ENCODE measurements around the gene VWC2L.
A peak's percentile ranks its signal among the peaks of the same experiment; 100 is the strongest.

The VWC2L gene

GRCh38 chr2:214592011-214592410 is 181.2 kb downstream of the VWC2L start:
- DNase-seq (ENCODE audit: low read depth, low spot score): no peak

GRCh38 chr2:214593727-214594126 is 182.9 kb downstream of the VWC2L start:
- DNase-seq (ENCODE audit: low read depth, low spot score): peak; percentile 83

- DNase-seq (ENCODE audit: low read depth, low spot score): no peak
Observed at GRCh38 chr2:214601852-214602633, 191.2 kb downstream of the VWC2L start.

GRCh38 chr2:214604861-214605260 is 194.0 kb downstream of the VWC2L start:
- no peak for DNase-seq (ENCODE audit: low read depth, low spot score)

GRCh38 chr2:214607051-214607450 is 196.2 kb downstream of the VWC2L start:
- DNase-seq (ENCODE audit: low read depth, low spot score): no peak

GRCh38 chr2:214611015-214611414 is 200.2 kb downstream of the VWC2L start:
- no peak for DNase-seq (ENCODE audit: low read depth, low spot score)

GRCh38 chr2:214624166-214624760 is 213.4 kb downstream of the VWC2L start:
- DNase-seq (ENCODE audit: low read depth, low spot score): no peak

GRCh38 chr2:214628091-214628490 is 217.2 kb downstream of the VWC2L start:
- no peak for DNase-seq (ENCODE audit: low read depth, low spot score)

Measured in brain pericyte (primary cell).